HEK293 (cell line): ENCODE data around the gene SIL1.

Experiments
- CTCF ChIA-PET: fragments of 350-600 bp; formaldehyde crosslinking; extraction: SDS; loops from one replicate; lab custom pipeline; 2021; ENCODE audit warnings: antibody characterized with exemption; lab: Yijun Ruan, JAX
- POLR2A ChIA-PET: fragments of 300-600 bp; formaldehyde crosslinking; extraction: SDS; loops from one replicate; lab custom pipeline; 2020; ENCODE audit warnings: antibody characterized with exemption, inconsistent platforms; lab: Yijun Ruan, JAX
- H3K27ac ChIP-seq: fragments of 200-500 bp; sonication (Bioruptor generic); 2 replicates; pipeline ENCODE4 v1.5.1; 2014; ENCODE audit warnings: low read depth, low read length, control low read depth, inconsistent platforms; ENCODE audit errors: extremely low read depth
- H3K36me3 ChIP-seq, 2 experiments: fragments of 200-500 bp in 1 of 2; sonication (Bioruptor generic) in 1 of 2; 1 replicate in 1 of 2; 2 replicates in 1 of 2; pipeline ENCODE4 v1.5.1; 2014 to 2017; ENCODE audit warnings: inconsistent platforms in 2 of 2, low read length in 2 of 2; ENCODE audit not compliant: control insufficient read depth in 2 of 2, insufficient read depth in 1 of 2
- H3K4me1 ChIP-seq: fragments of 200-500 bp; sonication (Bioruptor generic); 2 replicates; pipeline ENCODE4 v1.5.1; 2014; ENCODE audit warnings: mild to moderate bottlenecking, low read length, inconsistent platforms; ENCODE audit not compliant: control insufficient read depth, insufficient read depth
- H3K4me3 ChIP-seq: 2 replicates; pipeline ENCODE4 v1.5.1; 2011; ENCODE audit warnings: low read depth, mild to moderate bottlenecking, control low read depth, low read length, moderate library complexity
- H3K9me3 ChIP-seq: fragments of 200-500 bp; sonication (Bioruptor generic); 2 replicates; pipeline ENCODE4 v1.5.1; 2014; ENCODE audit warnings: low read depth, low read length, inconsistent platforms; ENCODE audit not compliant: control insufficient read depth, insufficient read depth
- GLI4 ChIP-seq: fragments of 450-650 bp; formaldehyde crosslinking; IDR thresholded peaks from 2 replicates; pipeline ENCODE4 v1.5.1; 2016; ENCODE audit warnings: missing biosample characterization, missing genetic modification characterization
- REPIN1 ChIP-seq: fragments of 450-650 bp; formaldehyde crosslinking; IDR thresholded peaks from 2 replicates; pipeline ENCODE4 v1.5.1; 2017; ENCODE audit warnings: missing biosample characterization, missing genetic modification characterization, low read depth
- SETDB1 ChIP-seq: IDR thresholded peaks from one replicate; pipeline ENCODE4 v1.6.1; 2017; ENCODE audit warnings: mild to moderate bottlenecking, low read length, moderate library complexity, mixed read lengths; ENCODE audit not compliant: insufficient read length
- ZBTB1 ChIP-seq: fragments of 450-650 bp; formaldehyde crosslinking; IDR thresholded peaks from 2 replicates; pipeline ENCODE4 v1.5.1; 2016; ENCODE audit warnings: missing biosample characterization, missing genetic modification characterization
- ZBTB20 ChIP-seq: fragments of 450-650 bp; formaldehyde crosslinking; IDR thresholded peaks from 2 replicates; pipeline ENCODE4 v1.5.1; 2016; ENCODE audit warnings: missing biosample characterization, missing genetic modification characterization
- ZBTB26 ChIP-seq: fragments of 450-650 bp; formaldehyde crosslinking; optimal IDR thresholded peaks from 2 replicates; pipeline ENCODE3; 2016; ENCODE audit warnings: missing biosample characterization, mild to moderate bottlenecking, missing genetic modification characterization
- ZNF140 ChIP-seq: fragments of 450-650 bp; formaldehyde crosslinking; IDR thresholded peaks from 2 replicates; pipeline ENCODE4 v1.5.1; 2016; ENCODE audit warnings: missing biosample characterization, missing genetic modification characterization
- ZNF16 ChIP-seq: fragments of 450-650 bp; formaldehyde crosslinking; IDR thresholded peaks from 2 replicates; pipeline ENCODE4 v1.5.1; 2016; ENCODE audit warnings: low read depth, missing biosample characterization, missing genetic modification characterization
- ZNF324 ChIP-seq: fragments of 450-650 bp; formaldehyde crosslinking; IDR thresholded peaks from 2 replicates; pipeline ENCODE4 v1.5.1; 2016; ENCODE audit warnings: missing biosample characterization, missing genetic modification characterization
- ZNF335 ChIP-seq: fragments of 450-650 bp; formaldehyde crosslinking; conservative IDR thresholded peaks from 2 replicates; pipeline ENCODE4 v1.5.1; 2016; ENCODE audit warnings: missing biosample characterization, missing genetic modification characterization
- ZNF426 ChIP-seq: fragments of 450-650 bp; formaldehyde crosslinking; IDR thresholded peaks from 2 replicates; pipeline ENCODE4 v1.5.1; 2017; ENCODE audit warnings: missing biosample characterization, missing genetic modification characterization, mild to moderate bottlenecking, inconsistent platforms, moderate library complexity
- ZNF510 ChIP-seq: fragments of 450-650 bp; formaldehyde crosslinking; IDR thresholded peaks from 2 replicates; pipeline ENCODE4 v1.5.1; 2018; ENCODE audit warnings: mild to moderate bottlenecking, missing genetic modification characterization, missing biosample characterization; ENCODE audit not compliant: insufficient replicate concordance
- ZNF529 ChIP-seq: fragments of 450-650 bp; formaldehyde crosslinking; IDR thresholded peaks from 2 replicates; pipeline ENCODE4 v1.5.1; 2017; ENCODE audit warnings: missing genetic modification characterization, missing biosample characterization; ENCODE audit not compliant: insufficient replicate concordance
- ZNF544 ChIP-seq: fragments of 450-650 bp; formaldehyde crosslinking; IDR thresholded peaks from 2 replicates; pipeline ENCODE4 v1.5.0; 2017; ENCODE audit warnings: missing biosample characterization, missing genetic modification characterization
- ZNF560 ChIP-seq: fragments of 450-650 bp; formaldehyde crosslinking; IDR thresholded peaks from 2 replicates; pipeline ENCODE4 v1.5.1; 2017; ENCODE audit warnings: missing biosample characterization, missing genetic modification characterization, borderline replicate concordance
- ZNF621 ChIP-seq: fragments of 450-650 bp; formaldehyde crosslinking; IDR thresholded peaks from 2 replicates; pipeline ENCODE4 v1.5.1; 2017; ENCODE audit warnings: missing biosample characterization, missing genetic modification characterization
- ZNF692 ChIP-seq: fragments of 450-650 bp; formaldehyde crosslinking; IDR thresholded peaks from 2 replicates; pipeline ENCODE4 v1.5.1; 2016; ENCODE audit warnings: missing biosample characterization, missing genetic modification characterization
- ZNF701 ChIP-seq: fragments of 450-650 bp; formaldehyde crosslinking; IDR thresholded peaks from 2 replicates; pipeline ENCODE4 v1.5.1; 2016; ENCODE audit warnings: missing biosample characterization, missing genetic modification characterization
- ZNF747 ChIP-seq: fragments of 450-650 bp; formaldehyde crosslinking; IDR thresholded peaks from 2 replicates; pipeline ENCODE4 v1.5.1; 2016; ENCODE audit warnings: missing biosample characterization, missing genetic modification characterization
- ZNF76 ChIP-seq: fragments of 450-650 bp; formaldehyde crosslinking; IDR thresholded peaks from 2 replicates; pipeline ENCODE4; 2016; ENCODE audit warnings: low read depth, missing biosample characterization, missing genetic modification characterization, borderline replicate concordance
- ZNF776 ChIP-seq: fragments of 450-650 bp; formaldehyde crosslinking; IDR thresholded peaks from 2 replicates; pipeline ENCODE4 v1.5.0; 2017; ENCODE audit warnings: missing biosample characterization, missing genetic modification characterization, borderline replicate concordance
- ZNF791 ChIP-seq: fragments of 450-650 bp; formaldehyde crosslinking; IDR thresholded peaks from 2 replicates; pipeline ENCODE4 v1.5.1; 2016; ENCODE audit warnings: missing biosample characterization, missing genetic modification characterization
- ZSCAN16 ChIP-seq: fragments of 450-650 bp; formaldehyde crosslinking; IDR thresholded peaks from 2 replicates; pipeline ENCODE4 v1.5.1; 2016; ENCODE audit warnings: missing biosample characterization, missing genetic modification characterization
- TF ChIP-seq, protein P1 (sequence below): fragments of 450-650 bp; formaldehyde crosslinking; IDR thresholded peaks from 2 replicates; pipeline ENCODE4 v1.5.1; 2017; ENCODE audit warnings: missing biosample characterization, missing genetic modification characterization
- TF ChIP-seq, protein P2 (sequence below): fragments of 450-650 bp; formaldehyde crosslinking; IDR thresholded peaks from 2 replicates; pipeline ENCODE4 v1.5.1; 2016; ENCODE audit warnings: missing biosample characterization, missing genetic modification characterization

The SIL1 gene

DNA sequence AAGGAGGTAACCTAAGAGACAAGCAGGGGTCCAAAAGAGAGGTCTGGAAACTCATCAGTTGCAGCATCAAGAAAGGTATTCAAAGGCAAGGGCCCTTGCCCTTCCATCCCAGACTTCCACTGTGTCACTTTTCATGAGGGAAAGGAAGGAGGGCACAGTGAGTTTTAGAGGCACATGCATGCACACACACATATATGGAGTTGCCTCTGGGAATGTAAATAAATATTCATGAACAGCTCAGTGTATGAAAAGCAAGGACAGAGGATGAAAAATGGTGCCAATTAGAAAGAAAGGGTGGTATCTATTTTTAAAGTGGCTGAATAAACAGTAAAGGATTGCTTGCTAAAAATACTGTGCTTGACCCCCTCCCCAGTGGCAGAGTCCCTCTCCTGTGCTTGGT, 217.7 kb downstream of the SIL1 start:
- no peaks in the 10 kb centered on the region for H3K36me3 ChIP-seq
- CTCF ChIA-PET: interaction anchor here (0.7 kb wide), 2 partner anchors 46 to 54 kb away, joined by 3 to 6 read pairs; no protein-coding TSS in a partner anchor
- H3K9me3 ChIP-seq: no peaks in the 10 kb centered on the region
- H3K4me1 ChIP-seq: no peaks in the 10 kb centered on the region
- no peak overlapping the region for H3K4me3 ChIP-seq
- TF ChIP-seq ZNF621 (tag by site-specific recombination): no peak
- TF ChIP-seq ZBTB1 (tag by site-specific recombination): no peak
- no peak for TF ChIP-seq ZBTB26 (tag by site-specific recombination)
- TF ChIP-seq ZNF544: no peak
- TF ChIP-seq, all 188 proteins: peak for 0
- H3K27ac ChIP-seq: no peak overlapping the region
- POLR2A ChIA-PET: no interaction called here

- TF ChIP-seq ZNF692 (tag by site-specific recombination) (no peak), ZNF791 (tag by site-specific recombination) (no peak), REPIN1 (tag by site-specific recombination) (no peak), SETDB1 (no peak), ZNF776 (tag by site-specific recombination) (no peak), ZNF747 (tag by site-specific recombination) (no peak), GLI4 (tag by site-specific recombination) (no peak), ZNF140 (tag by site-specific recombination) (no peak), ZNF529 (tag by site-specific recombination) (no peak)
- no peak overlapping the region for H3K27ac ChIP-seq
- no peaks in the 10 kb centered on the region for H3K36me3 ChIP-seq
- H3K4me1 ChIP-seq: no peaks in the 10 kb centered on the region
- H3K9me3 ChIP-seq: no peaks in the 10 kb centered on the region
- H3K4me3 ChIP-seq: no peak overlapping the region
- ChIA-PET CTCF (interaction anchor here (0.7 kb wide), 1 partner anchor 47 kb away, joined by 3 read pairs; no protein-coding TSS in a partner anchor), POLR2A (no interaction called here)
These were observed 218.4 kb downstream of the SIL1 start for GRCh38 chr5:138979684-138980280.

GRCh38 chr5:138978581-138978980, 219.6 kb downstream of the SIL1 start:
- Histone ChIP-seq H3K27ac (no peak overlapping the region), H3K36me3 (no peaks in the 10 kb centered on the region), H3K4me1 (no peaks in the 10 kb centered on the region), H3K4me3 (no peak overlapping the region), H3K9me3 (no peaks in the 10 kb centered on the region)
- POLR2A ChIA-PET: no interaction called here
- TF ChIP-seq, protein P1, sequence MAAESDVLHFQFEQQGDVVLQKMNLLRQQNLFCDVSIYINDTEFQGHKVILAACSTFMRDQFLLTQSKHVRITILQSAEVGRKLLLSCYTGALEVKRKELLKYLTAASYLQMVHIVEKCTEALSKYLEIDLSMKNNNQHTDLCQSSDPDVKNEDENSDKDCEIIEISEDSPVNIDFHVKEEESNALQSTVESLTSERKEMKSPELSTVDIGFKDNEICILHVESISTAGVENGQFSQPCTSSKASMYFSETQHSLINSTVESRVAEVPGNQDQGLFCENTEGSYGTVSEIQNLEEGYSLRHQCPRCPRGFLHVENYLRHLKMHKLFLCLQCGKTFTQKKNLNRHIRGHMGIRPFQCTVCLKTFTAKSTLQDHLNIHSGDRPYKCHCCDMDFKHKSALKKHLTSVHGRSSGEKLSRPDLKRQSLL (tag by site-specific recombination): no peak
- TF ChIP-seq ZNF324: no peak
- no peak for TF ChIP-seq ZNF701 (tag by site-specific recombination)
- TF ChIP-seq ZBTB20: no peak
- TF ChIP-seq ZSCAN16 (tag by site-specific recombination): no peak
- no peak for TF ChIP-seq ZNF76 (tag by site-specific recombination)
- TF ChIP-seq ZNF560 (tag by site-specific recombination): no peak
- TF ChIP-seq ZNF16 (tag by site-specific recombination): no peak
- TF ChIP-seq ZNF510: no peak
- TF ChIP-seq ZNF747 (tag by site-specific recombination): no peak
- no peak for TF ChIP-seq ZNF426
- TF ChIP-seq, protein P2, sequence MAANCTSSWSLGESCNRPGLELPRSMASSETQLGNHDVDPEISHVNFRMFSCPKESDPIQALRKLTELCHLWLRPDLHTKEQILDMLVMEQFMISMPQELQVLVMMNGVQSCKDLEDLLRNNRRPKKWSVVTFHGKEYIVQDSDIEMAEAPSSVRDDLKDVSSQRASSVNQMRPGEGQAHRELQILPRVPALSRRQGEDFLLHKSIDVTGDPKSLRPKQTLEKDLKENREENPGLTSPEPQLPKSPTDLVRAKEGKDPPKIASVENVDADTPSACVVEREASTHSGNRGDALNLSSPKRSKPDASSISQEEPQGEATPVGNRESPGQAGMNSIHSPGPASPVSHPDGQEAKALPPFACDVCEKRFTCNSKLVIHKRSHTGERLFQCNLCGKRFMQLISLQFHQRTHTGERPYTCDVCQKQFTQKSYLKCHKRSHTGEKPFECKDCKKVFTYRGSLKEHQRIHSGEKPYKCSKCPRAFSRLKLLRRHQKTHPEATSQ (tag by site-specific recombination): no peak
- TF ChIP-seq ZNF621 (tag by site-specific recombination): no peak
- no peak for TF ChIP-seq ZNF335 (tag by site-specific recombination)
- CTCF ChIA-PET: interaction anchor here (0.6 kb wide), 1 partner anchor 192 kb away, joined by 4 read pairs; no protein-coding TSS in a partner anchor
